Vagina (tissue), 2 donors: ENCODE measurements around the gene SEMA4D.

Experiments
- CTCF ChIP-seq, 3 experiments: fragments of 450-650 bp in 2 of 3; fragments of 200-600 bp in 1 of 3; sonication (generic) in 1 of 3; IDR thresholded peaks; one replicate each; pipeline ENCODE4 v1.5.1; 2017 to 2019; ENCODE audit warnings: antibody characterized with exemption in 3 of 3, mild to moderate bottlenecking in 2 of 3, moderate library complexity in 2 of 3
- POLR2AphosphoS5 ChIP-seq, 2 donors: sonication (generic); formaldehyde crosslinking; IDR thresholded peaks; one replicate each; pipeline ENCODE4 v1.9.0; 2017; ENCODE audit warnings: antibody characterized with exemption in 2 of 2, mild to moderate bottlenecking in 2 of 2, low read depth in 1 of 2; ENCODE audit not compliant: insufficient read depth in 1 of 2

GRCh38 chr9:89491694-89492093, 6.2 kb downstream of the SEMA4D start:
- TF ChIP-seq CTCF (IDR thresholded peaks at IDR 0.05) = no peak
- no peak for TF ChIP-seq POLR2AphosphoS5 (IDR thresholded peaks at IDR 0.05; ENCODE audit: insufficient read depth in 1 of 2, low read depth in 1 of 2)
